ENCODE results near the gene PDK4.
A peak's percentile ranks its signal among the peaks of the same experiment; 100 is the strongest.

- TF ChIP-seq CTCF (IDR thresholded peaks at IDR 0.05): no peak
- TF ChIP-seq POLR2AphosphoS5 (IDR thresholded peaks at IDR 0.05): peak; percentile 95 to 99 (median 99)
- peak; percentile 92 for TF ChIP-seq EP300 (IDR thresholded peaks at IDR 0.05)
- TF ChIP-seq POLR2A (IDR thresholded peaks at IDR 0.05): no peak
Observed at GRCh38 chr7:95608359-95609173, 12.2 kb upstream of the PDK4 start.

Measured in stomach (tissue), 4 donors.